GM12878 (cell line): Measurements from ENCODE around the gene TMEM191C.
"Not testable (repeated sequence)": the region's sequence is repeated elsewhere in the genome, so short reads cannot be mapped to it uniquely, and the experiment has no call there.

Source experiments
- ATF3 ChIP-seq: IDR thresholded peaks from 2 replicates; pipeline ENCODE4 v1.6.1; 2011; ENCODE audit warnings: low read depth, mild to moderate bottlenecking, low read length, moderate library complexity, borderline replicate concordance; ENCODE audit errors: extremely low read depth
- BHLHE40 ChIP-seq, 2 experiments: fragments of 450-650 bp in 1 of 2; IDR thresholded peaks; 2 replicates each; pipeline ENCODE4 v1.6.1; 2011 to 2017; ENCODE audit warnings: low read depth in 2 of 2, borderline replicate concordance in 1 of 2, improper control_type of control experiment in 1 of 2, low read length in 1 of 2, mild to moderate bottlenecking in 1 of 2
- CEBPZ ChIP-seq: fragments of 150-350 bp; IDR thresholded peaks from 2 replicates; pipeline ENCODE4 v1.6.1; 2016; ENCODE audit warnings: low read depth, low read length
- CHD2 ChIP-seq: IDR thresholded peaks from 2 replicates; pipeline ENCODE4 v1.6.1; 2011; ENCODE audit warnings: low read depth, low read length, improper control_type of control experiment, borderline replicate concordance
- CTCF ChIP-seq, 3 experiments: IDR thresholded peaks in 2 of 3; conservative IDR thresholded peaks in 1 of 3; 2 replicates each; pipeline ENCODE4 v1.5.1; 2011; ENCODE audit warnings: low read depth in 3 of 3, low read length in 3 of 3, mild to moderate bottlenecking in 3 of 3, control low read depth in 2 of 3, moderate library complexity in 2 of 3, inconsistent platforms in 1 of 3, mixed read lengths in 1 of 3; ENCODE audit not compliant: control insufficient read depth in 2 of 3, insufficient read depth in 1 of 3; ENCODE audit errors: extremely low read depth in 1 of 3
- DPF2 ChIP-seq: fragments of 450-650 bp; IDR thresholded peaks from 2 replicates; pipeline ENCODE4 v1.6.1; 2017; ENCODE audit warnings: mild to moderate bottlenecking
- EZH2 ChIP-seq: IDR thresholded peaks from 2 replicates; pipeline ENCODE4 v1.6.1; 2012; ENCODE audit warnings: low read depth, mild to moderate bottlenecking, control low read depth, inconsistent platforms, low read length, borderline replicate concordance; ENCODE audit not compliant: control insufficient read depth
- FOS ChIP-seq: IDR thresholded peaks from 3 replicates; pipeline ENCODE4 v1.6.1; 2011; ENCODE audit warnings: borderline replicate concordance; ENCODE audit not compliant: insufficient read length; ENCODE audit errors: extremely low read depth
- JUND ChIP-seq: IDR thresholded peaks from 2 replicates; pipeline ENCODE4 v1.6.1; 2012; ENCODE audit warnings: low read depth, mild to moderate bottlenecking, low read length, improper control_type of control experiment, moderate library complexity
- MYC ChIP-seq: IDR thresholded peaks from 2 replicates; pipeline ENCODE4 v1.6.1; 2011; ENCODE audit warnings: mild to moderate bottlenecking, low read length, moderate library complexity, inconsistent platforms; ENCODE audit not compliant: insufficient read depth, insufficient replicate concordance, insufficient read length, severe bottlenecking
- NFYB ChIP-seq: IDR thresholded peaks from 2 replicates; pipeline ENCODE4 v1.6.1; 2011; ENCODE audit warnings: low read depth, mild to moderate bottlenecking, low read length, improper control_type of control experiment, moderate library complexity; ENCODE audit not compliant: insufficient read depth
- POLR2A ChIP-seq: IDR thresholded peaks from 2 replicates; pipeline ENCODE4 v1.6.1; 2011; ENCODE audit warnings: low read depth, mild to moderate bottlenecking, low read length
- SREBF2 ChIP-seq: IDR thresholded peaks from 2 replicates; pipeline ENCODE4 v1.6.1; 2012; ENCODE audit warnings: mild to moderate bottlenecking, low read length

GRCh38 chr22:21473664-21474063 is 6.5 kb downstream of the TMEM191C start:
- not testable (repeated sequence) for TF ChIP-seq POLR2A; DPF2; BHLHE40 (IDR thresholded peaks at IDR 0.05; ENCODE audit: borderline replicate concordance in 1 of 2, low read depth in 2 of 2, low read length in 1 of 2); JUND; CHD2; FOS; MYC; CTCF (IDR thresholded peaks at IDR 0.05 in 2 of 3, conservative IDR thresholded peaks at IDR 0.05 in 1 of 3; ENCODE audit: control insufficient read depth in 2 of 3, extremely low read depth in 1 of 3, insufficient read depth in 1 of 3, low read depth in 3 of 3, low read length in 3 of 3); CEBPZ; EZH2; NFYB; SREBF2; ATF3
